HG03457 (cell line): Measurements from ENCODE around the gene SEMA5A.

Experiments used
- ATAC-seq: cut with Tn5 transposase; IDR thresholded peaks from one replicate; pipeline ENCODE4 v1.9.1; 2021; ENCODE audit warnings: moderate number of reproducible peaks; ENCODE audit not compliant: unreplicated experiment

SEMA5A gene

DNA sequence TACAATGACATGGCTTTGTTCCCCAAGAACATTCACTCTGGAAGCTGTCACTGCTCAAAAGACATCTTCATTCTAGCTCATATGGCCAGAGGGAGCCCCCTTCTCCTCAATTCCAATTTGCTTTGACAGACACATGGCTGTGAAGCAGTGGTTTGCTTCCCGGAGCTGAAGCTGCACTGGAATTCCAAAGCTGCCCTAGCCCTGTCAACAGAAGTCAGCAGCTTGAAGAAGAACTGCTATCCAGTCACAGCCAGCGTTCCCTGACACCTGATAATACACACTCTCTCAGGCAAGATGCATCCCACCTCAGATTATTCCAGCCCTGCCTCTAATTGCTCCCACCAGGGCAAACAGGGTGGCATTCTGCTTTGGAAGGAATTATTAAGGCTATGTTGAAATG is 93.7 kb downstream of the SEMA5A start:
- ATAC-seq = no peak

DNA sequence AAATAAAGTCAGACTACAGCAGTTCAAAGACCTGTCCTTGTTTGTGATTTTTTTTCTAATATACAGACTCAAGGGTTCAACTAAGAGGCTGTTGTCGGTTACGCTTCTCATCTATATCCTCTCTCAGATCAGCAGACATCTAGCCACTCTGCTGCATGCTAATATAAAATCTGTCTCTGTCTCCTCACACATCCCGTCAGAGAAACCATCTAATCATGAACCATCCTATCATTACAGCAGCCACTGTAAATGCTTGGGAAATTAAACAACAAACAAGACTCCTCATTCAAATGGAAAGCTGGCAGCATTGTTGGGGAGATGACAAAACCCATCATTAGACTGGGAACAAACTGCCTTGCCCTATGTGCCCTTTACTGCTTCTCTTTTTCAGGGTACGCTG is 94.8 kb downstream of the SEMA5A start:
- no peak for ATAC-seq

DNA sequence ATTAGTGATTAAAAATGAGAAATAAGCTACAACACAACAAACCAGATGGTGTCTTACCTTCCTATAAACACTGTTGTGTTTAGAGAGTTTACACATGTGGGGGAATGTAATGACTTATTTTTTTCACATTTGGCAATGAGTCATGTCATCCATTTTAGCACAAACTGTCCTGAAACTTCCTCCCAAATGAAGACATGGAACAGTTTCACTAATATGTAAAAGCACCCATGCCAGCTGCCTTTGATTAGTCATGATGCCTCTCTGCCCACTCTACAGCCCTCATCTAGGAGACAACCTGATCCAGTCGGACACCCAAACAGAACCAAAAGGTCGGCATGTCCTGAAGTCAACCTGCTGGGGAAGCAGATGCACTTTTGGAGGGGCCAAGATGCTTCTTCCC is 98.2 kb downstream of the SEMA5A start:
- no peak for ATAC-seq

GRCh38 chr5:9445826-9446388 is 100.0 kb downstream of the SEMA5A start:
- no peak for ATAC-seq

GRCh38 chr5:9444346-9444745 is 101.5 kb downstream of the SEMA5A start:
- ATAC-seq = no peak

DNA sequence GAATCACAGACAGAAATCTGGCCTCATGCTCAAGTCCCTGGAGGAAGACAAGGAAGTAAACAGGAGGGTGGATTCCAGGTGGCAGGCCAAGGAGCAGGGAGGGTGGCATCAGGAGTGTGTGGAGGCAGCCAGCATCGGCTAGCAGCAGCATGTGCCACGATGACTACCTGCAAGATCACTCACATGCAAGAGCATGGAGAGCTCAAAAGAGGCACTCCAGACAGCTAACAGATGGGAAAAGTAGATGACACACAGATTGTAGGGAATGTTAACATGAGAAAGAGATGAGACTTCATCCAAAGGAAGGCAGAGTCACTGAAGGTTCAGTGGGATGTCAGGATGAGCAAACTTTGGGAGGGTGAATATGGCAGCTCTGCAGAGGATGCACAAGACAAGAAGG is 104.3 kb downstream of the SEMA5A start:
- ATAC-seq = no peak

DNA sequence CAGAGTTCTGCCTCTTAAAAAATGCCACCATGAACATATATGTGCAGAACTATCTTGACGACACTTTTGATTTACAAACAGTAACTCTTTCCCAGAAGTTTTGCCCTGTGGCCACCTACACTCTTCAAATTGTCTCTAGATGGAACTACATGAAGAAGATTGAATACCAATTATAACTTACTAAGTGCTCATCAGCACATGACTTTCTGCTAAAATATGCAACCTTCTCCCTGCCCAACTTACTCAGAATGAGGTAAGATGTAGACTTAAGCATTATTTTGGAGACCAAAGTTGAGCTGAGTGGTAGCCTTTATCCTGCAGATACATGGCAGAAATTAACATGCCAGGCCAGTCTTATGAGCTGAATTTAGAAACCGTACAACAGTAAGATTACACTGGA is 105.4 kb downstream of the SEMA5A start:
- no peak for ATAC-seq

DNA sequence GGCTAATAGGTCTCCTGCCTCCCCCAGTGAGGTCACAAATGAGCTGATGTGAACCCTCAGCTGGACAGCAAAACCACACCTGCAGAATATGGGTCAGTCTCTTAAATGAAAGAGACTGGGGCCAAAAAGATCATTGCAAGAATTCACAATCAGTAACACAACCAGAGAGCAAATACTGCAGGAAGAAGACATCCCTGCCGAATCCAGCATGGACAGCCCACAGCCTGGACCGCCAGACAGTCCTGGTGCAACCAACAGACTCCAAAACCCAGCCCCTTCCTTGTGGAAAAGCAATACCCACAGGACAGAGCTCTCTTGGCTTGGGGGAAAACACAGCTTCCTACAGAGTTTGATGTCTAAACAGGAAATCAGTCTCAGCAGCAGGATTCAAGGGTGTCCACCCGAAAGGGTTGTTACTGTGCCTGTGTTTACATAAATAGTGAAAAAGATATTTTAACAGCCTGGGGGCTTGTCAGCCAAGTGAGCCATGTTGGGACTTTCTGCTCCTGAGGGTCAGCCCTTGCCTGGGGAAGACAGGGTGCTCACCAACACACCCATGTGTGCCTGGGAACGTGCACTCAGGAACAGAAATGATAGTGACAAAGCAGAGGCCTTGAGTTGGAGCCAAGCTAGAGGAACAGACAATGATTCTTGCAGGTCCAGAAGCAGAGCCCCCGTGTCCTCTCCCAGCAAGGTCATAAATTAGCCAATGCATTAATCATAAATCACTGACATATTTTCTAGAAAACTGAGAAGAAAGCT is 106.2 kb downstream of the SEMA5A start:
- no peak for ATAC-seq

- ATAC-seq = no peak
Observed at GRCh38 chr5:9438596-9439354, 107.1 kb downstream of the SEMA5A start.

DNA sequence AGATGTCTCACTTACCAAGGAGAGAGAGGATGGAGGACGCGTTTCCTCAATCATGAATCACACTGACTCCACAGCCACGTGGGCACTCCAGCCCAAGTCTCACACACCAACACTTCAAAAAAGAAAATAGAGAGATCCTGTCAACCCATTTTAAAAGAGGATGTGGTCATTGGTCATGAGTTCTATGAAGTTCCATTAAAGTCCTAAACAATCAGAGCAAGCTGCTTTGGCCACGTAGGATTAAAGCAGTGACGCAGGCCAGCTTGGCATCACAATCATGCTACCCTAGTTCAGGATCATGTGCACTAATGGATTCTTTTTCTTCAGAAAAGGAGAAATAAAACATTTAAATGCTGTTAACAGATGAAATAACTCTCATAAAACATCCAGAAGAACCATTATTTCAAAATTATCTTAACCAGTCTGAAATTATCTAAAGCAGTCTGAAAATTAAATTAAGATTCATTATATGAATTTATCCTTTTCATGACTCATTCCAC is 108.1 kb downstream of the SEMA5A start:
- no peak for ATAC-seq

DNA sequence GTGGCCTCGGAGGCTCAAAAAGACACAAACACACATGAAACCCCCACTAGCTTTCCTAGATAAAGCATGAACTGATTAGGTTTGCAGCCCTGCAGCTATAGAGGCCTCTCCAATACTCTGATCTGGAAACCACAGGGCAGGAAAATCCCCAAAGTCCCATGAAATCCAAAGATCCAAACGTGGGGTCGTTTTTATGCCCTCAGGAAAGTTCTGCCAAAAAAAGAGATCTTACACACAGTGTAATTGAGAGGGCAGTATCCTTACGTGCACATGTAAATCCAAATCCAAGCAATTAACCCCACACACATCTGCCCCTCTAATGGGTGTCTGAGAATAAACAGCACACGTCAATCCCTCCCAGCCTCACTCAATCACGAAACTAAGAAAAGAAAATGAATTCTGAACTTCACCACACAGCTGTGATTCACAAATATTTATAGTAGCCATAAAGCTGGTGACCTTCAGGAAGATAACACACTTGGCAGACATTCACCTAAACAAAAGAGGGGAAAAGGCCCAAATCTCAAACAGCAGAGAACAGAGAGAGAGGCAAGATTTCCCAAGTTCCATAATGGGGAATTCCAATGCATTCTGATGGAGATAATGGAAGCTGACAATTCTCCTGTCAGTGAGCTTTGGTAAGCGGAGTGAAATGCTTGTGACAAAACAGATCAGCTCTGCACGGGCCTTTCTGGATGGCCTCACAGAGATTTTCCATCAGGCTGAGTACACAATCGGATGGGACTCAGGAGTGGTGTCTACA is 114.2 kb downstream of the SEMA5A start:
- ATAC-seq = no peak

GRCh38 chr5:9431151-9431495 is 114.8 kb downstream of the SEMA5A start:
- no peak for ATAC-seq

GRCh38 chr5:9430306-9430705 is 115.6 kb downstream of the SEMA5A start:
- ATAC-seq = no peak

DNA sequence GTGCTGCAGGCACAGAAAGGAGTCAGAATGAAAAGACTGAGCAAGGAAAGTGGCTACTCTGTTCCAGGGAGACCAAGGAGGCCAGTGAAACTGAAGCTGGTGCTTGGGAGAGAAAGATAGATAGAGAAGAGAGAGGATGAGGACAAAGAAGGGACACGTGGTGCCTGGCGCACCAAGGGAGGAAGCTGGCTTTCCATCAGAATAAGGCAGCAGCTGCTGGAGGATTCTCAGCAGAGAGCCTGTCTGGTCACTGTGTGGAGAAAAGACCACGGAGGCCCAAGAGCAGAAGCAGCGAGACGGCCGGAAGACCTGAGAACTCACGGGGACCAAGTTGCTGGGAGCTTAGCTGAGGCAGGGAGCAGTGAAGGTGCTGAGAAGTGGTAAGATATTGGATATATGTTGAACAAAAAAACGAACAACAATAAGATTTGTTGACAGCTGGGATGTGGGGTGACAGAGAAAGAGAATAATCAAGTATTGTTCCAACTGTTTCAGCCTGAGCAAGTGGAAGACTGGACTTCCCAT is 116.1 kb downstream of the SEMA5A start:
- ATAC-seq = no peak

GRCh38 chr5:9428272-9428671 is 117.6 kb downstream of the SEMA5A start:
- ATAC-seq = peak; percentile 76

DNA sequence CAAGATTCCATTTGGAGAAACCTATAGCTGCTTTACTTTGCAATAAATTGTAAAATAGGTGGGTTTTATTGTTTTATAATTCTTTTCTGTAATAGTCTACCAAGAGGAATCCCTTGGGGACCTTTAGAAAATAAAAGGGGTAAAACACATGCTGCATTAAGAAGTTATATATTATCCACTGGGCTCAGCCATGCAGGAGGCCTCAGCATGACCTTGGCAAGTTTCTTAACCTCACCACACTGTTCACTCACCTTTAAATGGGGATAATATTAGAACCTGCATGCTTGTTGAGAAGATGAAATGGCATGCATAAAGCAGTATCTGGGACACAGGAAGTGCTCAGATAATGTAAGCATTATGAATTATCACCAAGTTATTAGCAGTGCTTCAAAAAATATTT is 120.2 kb downstream of the SEMA5A start:
- ATAC-seq = no peak

GRCh38 chr5:9423571-9423970 is 122.3 kb downstream of the SEMA5A start:
- no peak for ATAC-seq

DNA sequence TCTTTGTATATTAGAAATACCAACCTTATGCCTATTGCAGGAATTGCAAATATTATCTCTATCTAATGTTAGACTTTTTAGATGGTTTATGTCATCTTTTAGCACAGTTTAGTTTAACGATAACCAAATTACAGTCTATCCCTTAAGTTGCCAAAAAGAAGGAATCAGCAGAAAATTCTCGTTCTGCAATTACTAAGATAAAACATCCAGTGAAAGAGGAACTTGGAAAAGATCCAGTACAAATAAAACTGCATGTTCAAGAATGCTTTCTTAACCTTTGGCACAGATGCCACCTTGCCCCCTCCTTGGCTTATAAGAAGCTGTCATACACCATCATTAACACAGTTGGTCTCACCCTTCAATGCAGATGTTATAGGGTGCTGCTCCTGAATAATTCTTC is 124.0 kb downstream of the SEMA5A start:
- ATAC-seq = no peak

- ATAC-seq = no peak
Observed at GRCh38 chr5:9419794-9420193, 126.1 kb downstream of the SEMA5A start.

DNA sequence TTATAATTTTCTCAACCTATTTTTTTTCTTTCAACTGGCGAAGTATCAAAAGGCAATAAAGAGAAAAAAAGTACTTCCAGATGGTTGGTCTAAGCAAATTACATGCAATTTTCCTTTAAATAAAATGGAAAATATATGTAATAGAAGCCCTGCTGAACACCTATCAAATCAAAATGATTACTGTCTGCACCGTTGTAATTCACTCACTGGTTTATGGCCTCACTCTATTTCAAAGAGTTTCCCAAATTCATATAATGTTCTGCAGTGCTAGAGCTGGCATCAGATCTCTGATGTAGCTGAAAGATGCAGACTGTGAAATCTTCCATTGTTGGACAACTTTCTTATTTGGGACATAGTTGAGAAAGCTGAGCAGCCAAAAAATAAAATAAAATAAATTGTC is 130.3 kb downstream of the SEMA5A start:
- no peak for ATAC-seq

- ATAC-seq = no peak
Observed at GRCh38 chr5:9415091-9415490, 130.8 kb downstream of the SEMA5A start.
